Natural killer cell treated with Interleukin-12 subunit alpha and Interleukin-12 subunit beta and Interleukin-15 and Interleukin-18, amount 100 ng/mL, for 72 hours (primary cell): ENCODE results near the gene SERPINA5. TPM values are rescaled to one million over a fixed set of nuclear protein-coding genes. Genes with fewer than 3 reads are reported as not detected.
"Not testable (repeated sequence)": the region's sequence is repeated elsewhere in the genome, so short reads cannot be mapped to it uniquely, and the experiment has no call there.

Experiments
- ATAC-seq, 2 donors: fragments of 150-1000 bp; cut with Tn5 transposase in 1 of 2; sonication (Bioruptor Pico), chemical (Tn5 transposase) in 1 of 2; 2 replicates each; pipeline ENCODE4 v1.10.0; 2021
- DNase-seq: peaks from one replicate; pipeline ENCODE4 v3.0.0; 2022; ENCODE audit warnings: low spot score
- H3K27ac Mint-ChIP-seq, 2 donors: 1 replicate in 1 of 2; 2 replicates in 1 of 2; pipeline ENCODE4 v1.8.0; 2022; ENCODE audit warnings: mixed read lengths in 2 of 2, mild to moderate bottlenecking in 1 of 2, moderate library complexity in 1 of 2
- H3K27me3 Mint-ChIP-seq, 2 donors: 1 replicate in 1 of 2; 2 replicates in 1 of 2; pipeline ENCODE4 v1.8.0; 2022; ENCODE audit warnings: mixed read lengths in 2 of 2
- H3K36me3 Mint-ChIP-seq: one replicate; pipeline ENCODE4 v1.8.0; 2022; ENCODE audit warnings: mixed read lengths
- H3K4me1 Mint-ChIP-seq, 2 donors: 1 replicate in 1 of 2; 2 replicates in 1 of 2; pipeline ENCODE4 v1.8.0; 2022; ENCODE audit warnings: low read depth in 2 of 2, mixed read lengths in 2 of 2, mild to moderate bottlenecking in 1 of 2
- H3K4me3 Mint-ChIP-seq: one replicate; pipeline ENCODE4 v1.8.0; 2022; ENCODE audit warnings: mixed read lengths
- H3K9me3 Mint-ChIP-seq: 2 replicates; pipeline ENCODE4 v1.8.0; 2022; ENCODE audit warnings: mixed read lengths
- total RNA-seq, 2 donors: library from RNA; stranded (reverse); gene quantifications; one replicate each; pipeline ENCODE4 v1.2.3, GENCODE V29; 2022

SERPINA5 gene
- total RNA-seq, 2 donors from 2014 or later, result not detected

- Mint-ChIP-seq H3K27ac (no peak overlapping the region), H3K27me3 (peaks cover under 1 to 7% of the 10 kb centered on the region in 2 donors), H3K4me3 (no peak overlapping the region), H3K9me3 (no peaks in the 10 kb centered on the region), H3K4me1 (peaks cover 0 to 3% of the 10 kb centered on the region in 2 donors), H3K36me3 (no peaks in the 10 kb centered on the region)
- ATAC-seq (no peak), DNase-seq (no peak)
Observed at GRCh38 chr14:94636744-94637412, 55.7 kb downstream of the SERPINA5 start.

DNA sequence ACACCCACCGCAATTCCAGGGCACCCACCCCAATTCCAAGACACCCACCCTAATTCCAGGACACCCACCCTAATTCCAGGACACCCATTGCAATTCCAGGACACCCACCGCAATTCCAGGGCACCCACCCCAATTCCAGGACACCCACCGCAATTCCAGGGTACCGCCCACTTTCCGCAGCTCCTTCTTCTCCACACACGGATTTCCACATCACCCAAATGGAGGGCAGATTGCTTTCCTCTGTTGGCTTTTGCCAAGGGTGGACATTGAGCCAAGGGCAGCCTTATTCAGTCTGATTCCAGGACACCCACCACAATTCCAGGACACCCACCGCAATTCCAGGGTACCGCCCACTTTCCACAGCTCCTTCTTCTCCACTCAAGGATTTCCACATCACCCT lies 56.6 kb downstream of the SERPINA5 start:
- H3K36me3 Mint-ChIP-seq, H3K4me1 Mint-ChIP-seq, H3K9me3 Mint-ChIP-seq, DNase-seq, ATAC-seq, H3K4me3 Mint-ChIP-seq, H3K27ac Mint-ChIP-seq, H3K27me3 Mint-ChIP-seq: not testable (repeated sequence)

GRCh38 chr14:94638339-94638738 lies 57.1 kb downstream of the SERPINA5 start:
- peaks cover 0 to 7% of the 10 kb centered on the region in 2 donors for H3K27me3 Mint-ChIP-seq
- DNase-seq (no peak), ATAC-seq (no peak)
- no peaks in the 10 kb centered on the region for H3K36me3 Mint-ChIP-seq
- no peaks in the 10 kb centered on the region for H3K9me3 Mint-ChIP-seq
- no peak overlapping the region for H3K27ac Mint-ChIP-seq
- H3K4me3 Mint-ChIP-seq, result no peak overlapping the region
- H3K4me1 Mint-ChIP-seq, result peaks cover 0 to 3% of the 10 kb centered on the region in 2 donors

- Mint-ChIP-seq H3K36me3 (no peaks in the 10 kb centered on the region), H3K27ac (no peak overlapping the region), H3K4me3 (no peak overlapping the region), H3K4me1 (peaks cover 0 to 3% of the 10 kb centered on the region in 2 donors), H3K9me3 (no peaks in the 10 kb centered on the region), H3K27me3 (peaks cover 0 to 1% of the 10 kb centered on the region in 2 donors)
- ATAC-seq (peak in 1 of 2 donors; percentile 55), DNase-seq (no peak)
Observed at GRCh38 chr14:94638961-94639817, 58.0 kb downstream of the SERPINA5 start.

GRCh38 chr14:94640721-94641631 lies 59.8 kb downstream of the SERPINA5 start:
- H3K4me1 Mint-ChIP-seq, result peaks cover 0 to 3% of the 10 kb centered on the region in 2 donors
- peaks cover 6 to 8% of the 10 kb centered on the region in 2 donors for H3K27me3 Mint-ChIP-seq
- peaks cover 1% of the 10 kb centered on the region for H3K9me3 Mint-ChIP-seq
- H3K4me3 Mint-ChIP-seq, result no peak overlapping the region
- H3K36me3 Mint-ChIP-seq, result no peaks in the 10 kb centered on the region
- ATAC-seq (peak; percentile 8 to 41), DNase-seq (no peak)
- H3K27ac Mint-ChIP-seq, result no peak overlapping the region

GRCh38 chr14:94641632-94641955 lies 60.4 kb downstream of the SERPINA5 start:
- no peak overlapping the region for H3K4me3 Mint-ChIP-seq
- no peaks in the 10 kb centered on the region for H3K36me3 Mint-ChIP-seq
- H3K27me3 Mint-ChIP-seq, result peaks cover 10% of the 10 kb centered on the region in 2 donors
- no peak overlapping the region for H3K27ac Mint-ChIP-seq
- DNase-seq, result no peak
- peaks cover 0 to 3% of the 10 kb centered on the region in 2 donors for H3K4me1 Mint-ChIP-seq
- ATAC-seq, result no peak
- H3K9me3 Mint-ChIP-seq, result peaks cover 3% of the 10 kb centered on the region

Other genes starting within 250 kb of the SERPINA5 start
- not detected for gene SERPINA2, start 214.7 kb upstream of the SERPINA5 start, total RNA-seq
- gene SERPINA1, start 192.8 kb upstream of the SERPINA5 start, total RNA-seq, result under 1 TPM in 1 of 2 donors, not detected in 1; 0.38 TPM
- not detected for gene SERPINA11, start 128.6 kb upstream of the SERPINA5 start, total RNA-seq
- gene SERPINA9, start 105.2 kb upstream of the SERPINA5 start, total RNA-seq, result not detected
- not detected for gene SERPINA12, start 72.0 kb upstream of the SERPINA5 start, total RNA-seq
- gene SERPINA4, start 20.0 kb upstream of the SERPINA5 start, total RNA-seq, result not detected
- not detected for gene SERPINA3, start 31.0 kb downstream of the SERPINA5 start, total RNA-seq
- not detected for gene GSC, start 188.7 kb downstream of the SERPINA5 start, total RNA-seq